Osteocyte (in vitro differentiated cells): ENCODE data around the gene NPY. TPM values are rescaled to one million over a fixed set of nuclear protein-coding genes. Genes with fewer than 3 reads are reported as not detected.
A peak's percentile ranks its signal among the peaks of the same experiment; 100 is the strongest.

Experiments used
- DNase-seq: peaks from one replicate; pipeline ENCODE4 v3.0.0; 2021; ENCODE audit warnings: mixed read lengths; ENCODE audit not compliant: unreplicated experiment; ENCODE audit errors: extremely low spot score
- H3K27ac Mint-ChIP-seq: one replicate; pipeline ENCODE4 v1.8.0; 2021; ENCODE audit warnings: mild to moderate bottlenecking, mixed read lengths; ENCODE audit not compliant: unreplicated experiment
- H3K27me3 Mint-ChIP-seq: one replicate; pipeline ENCODE4 v1.8.0; 2021; ENCODE audit warnings: mixed read lengths; ENCODE audit not compliant: unreplicated experiment
- H3K36me3 Mint-ChIP-seq: one replicate; pipeline ENCODE4 v1.8.0; 2021; ENCODE audit warnings: mixed read lengths; ENCODE audit not compliant: unreplicated experiment
- H3K4me1 Mint-ChIP-seq: one replicate; pipeline ENCODE4 v1.8.0; 2021; ENCODE audit warnings: mixed read lengths; ENCODE audit not compliant: unreplicated experiment
- H3K4me3 Mint-ChIP-seq: one replicate; pipeline ENCODE4 v1.8.0; 2021; ENCODE audit warnings: mild to moderate bottlenecking, moderate library complexity, mixed read lengths; ENCODE audit not compliant: unreplicated experiment
- H3K9me3 Mint-ChIP-seq: one replicate; pipeline ENCODE4 v1.8.0; 2021; ENCODE audit warnings: mixed read lengths; ENCODE audit not compliant: unreplicated experiment
- CTCF ChIP-seq: fragments of 200-600 bp; sonication (generic); IDR thresholded peaks from 2 replicates; pipeline ENCODE4 v1.5.0; 2021; ENCODE audit warnings: antibody characterized with exemption, mild to moderate bottlenecking, moderate library complexity
- total RNA-seq: library from RNA; stranded (reverse); gene quantifications from 2 replicates; pipeline ENCODE4 v1.2.1, GENCODE V29; 2021

Gene NPY
- total RNA-seq, 1 donor from 2014 or later = not detected

DNA sequence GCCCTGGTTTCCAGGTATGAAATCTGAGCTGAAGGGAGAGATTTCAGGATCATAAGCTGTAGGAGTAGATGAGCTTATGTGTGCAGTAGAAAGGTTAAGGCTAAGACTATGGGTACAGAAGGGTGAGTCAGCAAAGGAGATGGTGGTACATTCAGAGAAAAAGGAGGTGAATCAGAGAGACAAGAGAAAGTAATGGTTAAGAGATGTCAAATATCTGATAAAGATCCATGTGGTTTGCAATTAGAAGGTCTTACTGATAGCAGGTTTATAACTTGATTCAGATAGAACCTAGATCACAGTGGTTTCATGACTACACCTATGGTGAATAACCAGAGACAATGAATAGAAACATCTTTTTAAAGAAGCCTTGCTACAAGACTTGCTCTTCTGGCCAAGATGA lies 4.5 kb upstream of the NPY start:
- peaks cover 10% of the 10 kb centered on the region for H3K27me3 Mint-ChIP-seq
- H3K4me1 Mint-ChIP-seq = peaks cover 2% of the 10 kb centered on the region
- no peak overlapping the region for H3K4me3 Mint-ChIP-seq
- H3K9me3 Mint-ChIP-seq = peaks cover 7% of the 10 kb centered on the region
- no peak overlapping the region for H3K27ac Mint-ChIP-seq
- DNase-seq = no peak
- H3K36me3 Mint-ChIP-seq = no peaks in the 10 kb centered on the region
- TF ChIP-seq CTCF = no peak

DNA sequence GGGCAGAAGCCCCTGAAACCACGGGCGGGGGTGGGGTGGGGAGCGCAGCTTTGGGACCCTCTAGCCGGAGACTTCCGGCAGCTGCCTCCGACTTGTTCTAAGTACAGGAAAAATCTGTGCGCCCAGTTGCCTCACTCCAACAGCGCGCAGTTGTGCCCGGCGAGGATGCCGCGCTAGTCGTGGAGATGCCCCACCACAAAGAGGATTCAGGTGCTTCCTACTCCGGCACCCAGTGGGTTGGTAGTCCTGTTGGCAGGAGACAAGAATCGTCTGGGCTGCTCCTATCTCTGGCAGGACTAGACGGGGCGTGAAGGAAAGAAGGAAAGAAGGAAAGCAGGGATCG lies 465 bp upstream of the NPY start:
- H3K36me3 Mint-ChIP-seq = no peaks in the 10 kb centered on the region
- H3K4me3 Mint-ChIP-seq = no peak overlapping the region
- H3K27ac Mint-ChIP-seq = no peak overlapping the region
- DNase-seq = no peak
- H3K4me1 Mint-ChIP-seq = peaks cover 4% of the 10 kb centered on the region
- no peaks in the 10 kb centered on the region for H3K9me3 Mint-ChIP-seq
- H3K27me3 Mint-ChIP-seq = peaks cover 28% of the 10 kb centered on the region
- no peak for TF ChIP-seq CTCF

DNA sequence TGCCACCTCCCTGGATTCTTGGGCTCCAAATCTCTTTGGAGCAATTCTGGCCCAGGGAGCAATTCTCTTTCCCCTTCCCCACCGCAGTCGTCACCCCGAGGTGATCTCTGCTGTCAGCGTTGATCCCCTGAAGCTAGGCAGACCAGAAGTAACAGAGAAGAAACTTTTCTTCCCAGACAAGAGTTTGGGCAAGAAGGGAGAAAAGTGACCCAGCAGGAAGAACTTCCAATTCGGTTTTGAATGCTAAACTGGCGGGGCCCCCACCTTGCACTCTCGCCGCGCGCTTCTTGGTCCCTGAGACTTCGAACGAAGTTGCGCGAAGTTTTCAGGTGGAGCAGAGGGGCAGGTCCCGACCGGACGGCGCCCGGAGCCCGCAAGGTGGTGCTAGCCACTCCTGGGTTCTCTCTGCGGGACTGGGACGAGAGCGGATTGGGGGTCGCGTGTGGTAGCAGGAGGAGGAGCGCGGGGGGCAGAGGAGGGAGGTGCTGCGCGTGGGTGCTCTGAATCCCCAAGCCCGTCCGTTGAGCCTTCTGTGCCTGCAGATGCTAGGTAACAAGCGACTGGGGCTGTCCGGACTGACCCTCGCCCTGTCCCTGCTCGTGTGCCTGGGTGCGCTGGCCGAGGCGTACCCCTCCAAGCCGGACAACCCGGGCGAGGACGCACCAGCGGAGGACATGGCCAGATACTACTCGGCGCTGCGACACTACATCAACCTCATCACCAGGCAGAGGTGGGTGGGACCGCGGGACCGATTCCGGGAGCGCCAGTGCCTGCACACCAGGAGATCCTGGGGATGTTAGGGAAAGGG lies 913 bp downstream of the NPY start:
- TF ChIP-seq CTCF = no peak
- H3K27me3 Mint-ChIP-seq = peaks cover 34% of the 10 kb centered on the region
- H3K36me3 Mint-ChIP-seq = no peaks in the 10 kb centered on the region
- H3K27ac Mint-ChIP-seq = no peak overlapping the region
- H3K4me1 Mint-ChIP-seq = peaks cover 4% of the 10 kb centered on the region
- H3K4me3 Mint-ChIP-seq = no peak overlapping the region
- no peak for DNase-seq
- H3K9me3 Mint-ChIP-seq = no peaks in the 10 kb centered on the region

- Mint-ChIP-seq H3K4me3 (no peak overlapping the region), H3K36me3 (no peaks in the 10 kb centered on the region), H3K27me3 (peaks cover 26% of the 10 kb centered on the region), H3K27ac (no peak overlapping the region), H3K4me1 (no peaks in the 10 kb centered on the region), H3K9me3 (no peaks in the 10 kb centered on the region)
- peak; percentile 33 for TF ChIP-seq CTCF
- no peak for DNase-seq
Measured at GRCh38 chr7:24290004-24290641, 6.1 kb downstream of the NPY start.

DNA sequence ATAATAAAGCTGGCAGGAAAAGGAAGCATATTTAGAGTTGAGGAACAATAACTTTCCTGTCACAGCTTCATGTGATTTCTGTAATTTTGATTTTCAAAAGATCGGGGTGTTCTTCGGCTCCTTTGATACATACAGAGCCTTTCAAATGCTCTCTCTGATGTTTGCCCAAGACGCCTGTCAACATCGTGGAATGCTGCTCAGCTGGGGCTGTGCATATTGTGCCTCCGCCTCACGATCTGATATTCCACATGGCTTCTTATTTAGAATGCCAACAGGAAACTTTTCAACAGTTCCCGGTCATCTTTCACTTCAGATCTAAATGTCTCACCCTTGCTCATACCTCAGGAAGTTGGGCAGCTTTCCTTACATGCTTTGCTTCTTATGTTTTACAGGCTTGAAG lies 7.3 kb downstream of the NPY start:
- H3K4me1 Mint-ChIP-seq = no peaks in the 10 kb centered on the region
- no peak overlapping the region for H3K4me3 Mint-ChIP-seq
- no peaks in the 10 kb centered on the region for H3K36me3 Mint-ChIP-seq
- H3K9me3 Mint-ChIP-seq = no peaks in the 10 kb centered on the region
- no peak overlapping the region for H3K27ac Mint-ChIP-seq
- peaks cover 18% of the 10 kb centered on the region for H3K27me3 Mint-ChIP-seq
- no peak for TF ChIP-seq CTCF
- no peak for DNase-seq
